K562 (cell line): ENCODE measurements around the gene PACSIN3. TPM values are rescaled to one million over a fixed set of nuclear protein-coding genes. Genes with fewer than 3 reads are reported as not detected.

Experiments used
- BHLHE40 ChIP-seq: IDR thresholded peaks from 2 replicates; pipeline ENCODE4 v1.6.1; 2011; ENCODE audit warnings: low read length, improper control_type of control experiment
- DIDO1 ChIP-seq: fragments of 450-650 bp; IDR thresholded peaks from 2 replicates; pipeline ENCODE4 v1.6.1; 2016; ENCODE audit warnings: low read depth, missing biosample characterization, missing genetic modification characterization
- HNRNPK ChIP-seq: fragments of 200-400 bp; formaldehyde crosslinking; IDR thresholded peaks from one replicate; pipeline ENCODE4 v1.6.1; 2018; ENCODE audit warnings: mild to moderate bottlenecking, low read depth, low read length; ENCODE audit not compliant: poor library complexity, severe bottlenecking
- KAT7 ChIP-seq: sonication (generic); formaldehyde crosslinking; IDR thresholded peaks from 2 replicates; pipeline ENCODE4 v1.8.0; 2022; ENCODE audit warnings: missing genetic modification reagents, mild to moderate bottlenecking, borderline replicate concordance
- MIER1 ChIP-seq: fragments of 450-650 bp; IDR thresholded peaks from 2 replicates; pipeline ENCODE4 v1.6.1; 2016; ENCODE audit warnings: antibody characterized with exemption, mild to moderate bottlenecking, low read depth
- NCOR1 ChIP-seq: fragments of 450-650 bp; IDR thresholded peaks from 2 replicates; pipeline ENCODE4 v1.6.1; 2016; ENCODE audit warnings: mild to moderate bottlenecking, moderate library complexity
- OTX1 ChIP-seq: fragments of 450-650 bp; formaldehyde crosslinking; IDR thresholded peaks from 2 replicates; pipeline ENCODE4 v1.4.0; 2022; ENCODE audit warnings: mild to moderate bottlenecking
- SUPT5H ChIP-seq: fragments of 450-650 bp; IDR thresholded peaks from 2 replicates; pipeline ENCODE4 v1.6.1; 2016
- ZC3H4 ChIP-seq: sonication (generic); formaldehyde crosslinking; IDR thresholded peaks from 2 replicates; pipeline ENCODE4 v1.9.0; 2021; ENCODE audit warnings: missing genetic modification reagents, borderline replicate concordance
- ZNF274 ChIP-seq: IDR thresholded peaks from 2 replicates; pipeline ENCODE4 v1.6.1; 2011; ENCODE audit warnings: low read depth, mild to moderate bottlenecking, low read length, moderate library complexity, borderline replicate concordance
- polyA plus RNA-seq, 8 experiments: library from polyadenylated mRNA; depleted of rRNA in 4 of 8; stranded (reverse) in 5 of 8; unstranded in 3 of 8; fragments of >200 nt; fragmentation: Nextera tagmentation in 2 of 8; fragmentation: Illumina TruSeq in 1 of 8; extraction: Ambion mirVana in 2 of 8; extraction: Trizol in 1 of 8; gene quantifications; 2 replicates each; pipeline versions ENCODE4 v1.2.1 to v1.2.3, GENCODE V29; 2011 to 2014; ENCODE audit warnings: inconsistent platforms in 1 of 8, missing spikeins in 1 of 8
- total RNA-seq, 7 experiments: library from RNA; depleted of rRNA in 6 of 7; stranded (reverse); fragments of >200 nt in 6 of 7; fragmentation: Illumina TruSeq in 2 of 7; extraction: Trizol in 2 of 7; gene quantifications; 2 replicates each; pipeline versions ENCODE4 v1.2.1 to v1.2.3, GENCODE V29; 2011 to 2021; ENCODE audit warnings: low replicate concordance in 1 of 7
- TF ChIP-seq, protein P1 (sequence below): fragments of 250-450 bp; sonication (Bioruptor Pico); IDR thresholded peaks from 2 replicates; pipeline ENCODE4 v1.4.0; 2020; ENCODE audit warnings: mild to moderate bottlenecking, moderate library complexity
- TF ChIP-seq, protein P2 (sequence below): fragments of 450-650 bp; IDR thresholded peaks from 2 replicates; pipeline ENCODE4 v1.6.1; 2014; ENCODE audit warnings: low read depth, mild to moderate bottlenecking, moderate library complexity, borderline replicate concordance

The PACSIN3 gene
- total and polyA plus RNA-seq, 9 of the 15 experiments (the other 6 are each of a cell fraction or from before 2014, with no cell fraction given), result 0.13 to 18.1 (median 7.1) TPM

DNA sequence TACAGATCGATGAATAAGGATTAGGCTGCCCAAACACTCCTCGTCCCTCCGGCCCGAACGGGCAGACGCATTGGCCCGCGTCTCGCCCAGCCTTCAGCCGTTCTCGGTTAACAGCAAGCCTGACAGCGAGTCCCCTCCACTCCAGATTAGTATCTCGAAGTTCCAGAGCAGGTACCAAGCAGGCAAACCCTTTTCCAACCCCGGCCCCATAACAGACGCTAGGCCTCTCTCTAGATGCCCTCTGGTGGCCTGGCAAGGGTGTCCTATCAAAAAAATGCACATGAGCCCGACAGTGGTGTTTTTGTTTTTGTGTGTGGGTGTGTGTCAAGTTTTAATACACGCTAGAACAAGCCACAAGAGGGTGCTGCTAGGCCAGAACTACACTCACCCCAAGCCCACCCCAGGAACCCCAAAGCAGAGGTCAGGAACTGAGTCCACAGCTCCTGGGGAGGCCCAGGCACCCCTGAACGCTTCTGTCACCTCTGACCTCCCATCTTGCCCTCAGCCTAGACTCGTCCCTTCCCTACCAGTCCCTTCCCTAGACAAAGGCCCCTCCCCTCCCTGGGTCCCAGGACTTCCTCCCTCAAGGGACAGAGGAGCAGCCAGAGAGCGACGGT lies 8.9 kb downstream of the PACSIN3 start (continued):
- no peak for TF ChIP-seq ZC3H4 (CRISPR knock-in tag)
- no peak; the same call in 1 of the 2 replicates for TF ChIP-seq KAT7
- TF ChIP-seq BHLHE40, result no peak
- no peak for TF ChIP-seq ZNF274
- TF ChIP-seq NCOR1, result no peak
- TF ChIP-seq MIER1, result 0 out of 2 replicates have a peak, but pooled peaks have one; percentile 35
- TF ChIP-seq, protein P1, sequence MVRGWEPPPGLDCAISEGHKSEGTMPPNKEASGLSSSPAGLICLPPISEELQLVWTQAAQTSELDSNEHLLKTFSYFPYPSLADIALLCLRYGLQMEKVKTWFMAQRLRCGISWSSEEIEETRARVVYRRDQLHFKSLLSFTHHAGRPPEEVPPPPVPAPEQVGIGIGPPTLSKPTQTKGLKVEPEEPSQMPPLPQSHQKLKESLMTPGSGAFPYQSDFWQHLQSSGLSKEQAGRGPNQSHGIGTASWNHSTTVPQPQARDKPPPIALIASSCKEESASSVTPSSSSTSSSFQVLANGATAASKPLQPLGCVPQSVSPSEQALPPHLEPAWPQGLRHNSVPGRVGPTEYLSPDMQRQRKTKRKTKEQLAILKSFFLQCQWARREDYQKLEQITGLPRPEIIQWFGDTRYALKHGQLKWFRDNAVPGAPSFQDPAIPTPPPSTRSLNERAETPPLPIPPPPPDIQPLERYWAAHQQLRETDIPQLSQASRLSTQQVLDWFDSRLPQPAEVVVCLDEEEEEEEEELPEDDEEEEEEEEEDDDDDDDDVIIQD, result no peak
- TF ChIP-seq, protein P2, sequence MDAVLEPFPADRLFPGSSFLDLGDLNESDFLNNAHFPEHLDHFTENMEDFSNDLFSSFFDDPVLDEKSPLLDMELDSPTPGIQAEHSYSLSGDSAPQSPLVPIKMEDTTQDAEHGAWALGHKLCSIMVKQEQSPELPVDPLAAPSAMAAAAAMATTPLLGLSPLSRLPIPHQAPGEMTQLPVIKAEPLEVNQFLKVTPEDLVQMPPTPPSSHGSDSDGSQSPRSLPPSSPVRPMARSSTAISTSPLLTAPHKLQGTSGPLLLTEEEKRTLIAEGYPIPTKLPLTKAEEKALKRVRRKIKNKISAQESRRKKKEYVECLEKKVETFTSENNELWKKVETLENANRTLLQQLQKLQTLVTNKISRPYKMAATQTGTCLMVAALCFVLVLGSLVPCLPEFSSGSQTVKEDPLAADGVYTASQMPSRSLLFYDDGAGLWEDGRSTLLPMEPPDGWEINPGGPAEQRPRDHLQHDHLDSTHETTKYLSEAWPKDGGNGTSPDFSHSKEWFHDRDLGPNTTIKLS, result peak; percentile 44; the same call in 1 of the 2 replicates
- TF ChIP-seq SUPT5H, result no peak
- TF ChIP-seq HNRNPK, result no peak
- TF ChIP-seq OTX1 (CRISPR knock-in tag), result no peak
- TF ChIP-seq DIDO1 (tag), result no peak
